GM06990 (cell line): ENCODE data around the gene ACMSD.
"Not testable (repeated sequence)": the region's sequence is repeated elsewhere in the genome, so short reads cannot be mapped to it uniquely, and the experiment has no call there.

ENCODE experiments used
- DNase-seq: peaks from one replicate; pipeline ENCODE4 v3.0.0-alpha.2; 2011; ENCODE audit not compliant: insufficient read length; ENCODE audit errors: extremely low read depth
- H3K27me3 ChIP-seq: replicated peaks from 2 replicates; pipeline ENCODE4 v1.6.0; 2011; ENCODE audit warnings: low read length; ENCODE audit not compliant: control insufficient read depth, insufficient read depth
- H3K36me3 ChIP-seq: 2 replicates; pipeline ENCODE4 v1.5.1; 2011; ENCODE audit warnings: low read length; ENCODE audit not compliant: control insufficient read depth, insufficient read depth
- H3K4me3 ChIP-seq: replicated peaks from 2 replicates; pipeline ENCODE4 v1.5.1; 2011; ENCODE audit warnings: low read depth, mild to moderate bottlenecking, control low read depth, low read length
- TF ChIP-seq, protein P1 (sequence below): IDR thresholded peaks from 2 replicates; pipeline ENCODE4 v1.5.1; 2011; ENCODE audit warnings: low read length, control low read depth, mild to moderate bottlenecking, inconsistent platforms; ENCODE audit not compliant: insufficient read depth, poor library complexity, severe bottlenecking

The ACMSD gene

GRCh38 chr2:134842930-134843490, 4.6 kb downstream of the ACMSD start:
- DNase-seq = no peak
- peaks cover 2% of the 10 kb centered on the region; the same call in 1 of the 2 replicates for H3K27me3 ChIP-seq
- H3K4me3 ChIP-seq = no peak overlapping the region
- H3K36me3 ChIP-seq = no peaks in the 10 kb centered on the region
- TF ChIP-seq, protein P1, sequence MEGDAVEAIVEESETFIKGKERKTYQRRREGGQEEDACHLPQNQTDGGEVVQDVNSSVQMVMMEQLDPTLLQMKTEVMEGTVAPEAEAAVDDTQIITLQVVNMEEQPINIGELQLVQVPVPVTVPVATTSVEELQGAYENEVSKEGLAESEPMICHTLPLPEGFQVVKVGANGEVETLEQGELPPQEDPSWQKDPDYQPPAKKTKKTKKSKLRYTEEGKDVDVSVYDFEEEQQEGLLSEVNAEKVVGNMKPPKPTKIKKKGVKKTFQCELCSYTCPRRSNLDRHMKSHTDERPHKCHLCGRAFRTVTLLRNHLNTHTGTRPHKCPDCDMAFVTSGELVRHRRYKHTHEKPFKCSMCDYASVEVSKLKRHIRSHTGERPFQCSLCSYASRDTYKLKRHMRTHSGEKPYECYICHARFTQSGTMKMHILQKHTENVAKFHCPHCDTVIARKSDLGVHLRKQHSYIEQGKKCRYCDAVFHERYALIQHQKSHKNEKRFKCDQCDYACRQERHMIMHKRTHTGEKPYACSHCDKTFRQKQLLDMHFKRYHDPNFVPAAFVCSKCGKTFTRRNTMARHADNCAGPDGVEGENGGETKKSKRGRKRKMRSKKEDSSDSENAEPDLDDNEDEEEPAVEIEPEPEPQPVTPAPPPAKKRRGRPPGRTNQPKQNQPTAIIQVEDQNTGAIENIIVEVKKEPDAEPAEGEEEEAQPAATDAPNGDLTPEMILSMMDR = no peak

GRCh38 chr2:134843968-134844367, 5.6 kb downstream of the ACMSD start:
- Histone ChIP-seq H3K27me3 (peaks cover 2% of the 10 kb centered on the region; the same call in 1 of the 2 replicates), H3K4me3 (no peak overlapping the region), H3K36me3 (no peaks in the 10 kb centered on the region)
- TF ChIP-seq, protein P1 = no peak
- no peak for DNase-seq

- H3K27me3 ChIP-seq = peaks cover 2% of the 10 kb centered on the region; the same call in 1 of the 2 replicates
- no peak for DNase-seq
- TF ChIP-seq, protein P1 = no peak
- no peaks in the 10 kb centered on the region for H3K36me3 ChIP-seq
- H3K4me3 ChIP-seq = no peak overlapping the region
Measured at GRCh38 chr2:134845028-134845427, 6.6 kb downstream of the ACMSD start.

- no peak for DNase-seq
- Histone ChIP-seq H3K27me3 (peaks cover 2% of the 10 kb centered on the region; the same call in 1 of the 2 replicates), H3K4me3 (no peak overlapping the region), H3K36me3 (no peaks in the 10 kb centered on the region)
- TF ChIP-seq, protein P1 = no peak
Measured at GRCh38 chr2:134845719-134846118, 7.3 kb downstream of the ACMSD start.

- Histone ChIP-seq H3K36me3 (no peaks in the 10 kb centered on the region), H3K4me3 (no peak overlapping the region), H3K27me3 (peaks cover 2% of the 10 kb centered on the region; the same call in 1 of the 2 replicates)
- TF ChIP-seq, protein P1 = no peak
- no peak for DNase-seq
Measured at GRCh38 chr2:134846213-134846612, 7.8 kb downstream of the ACMSD start.

GRCh38 chr2:134847582-134847981, 9.2 kb downstream of the ACMSD start:
- not testable (repeated sequence) for DNase-seq, H3K36me3 ChIP-seq, H3K4me3 ChIP-seq, H3K27me3 ChIP-seq
